OCI-LY3 (cell line): ENCODE data around the gene TIMM10.
A peak's percentile ranks its signal among the peaks of the same experiment; 100 is the strongest.

Experiments used
- H2AFZ ChIP-seq: fragments of 200-600, 300-600 bp; shearing (Covaris generic); 2 replicates; pipeline ENCODE4 v1.6.0; 2014; ENCODE audit warnings: antibody characterized with exemption, low read depth, low read length
- H3K27ac ChIP-seq: fragments of 200-600, 300-600 bp; sonication (generic); 2 replicates; pipeline ENCODE4 v1.5.1; 2014; ENCODE audit warnings: mild to moderate bottlenecking, low read length, moderate library complexity, mixed read lengths
- H3K27me3 ChIP-seq: fragments of 200-600, 300-600 bp; sonication (generic); 2 replicates; pipeline ENCODE4 v1.6.1; 2014; ENCODE audit warnings: low read depth, low read length, mixed read lengths
- H3K36me3 ChIP-seq: fragments of 200-600, 300-600 bp; sonication (generic); replicated peaks from 2 replicates; pipeline ENCODE3; 2014; ENCODE audit warnings: low read depth, low read length, mixed read lengths
- H3K4me1 ChIP-seq: fragments of 300-600, 200-600 bp; sonication (generic); 2 replicates; pipeline ENCODE4 v1.6.1; 2014; ENCODE audit warnings: low read length, mixed read lengths
- H3K4me2 ChIP-seq: fragments of 200-600, 300-600 bp; sonication (generic); 2 replicates; pipeline ENCODE4 v1.6.1; 2014; ENCODE audit warnings: low read length, mixed read lengths
- H3K4me3 ChIP-seq: fragments of 300-600, 200-600 bp; sonication (generic); 2 replicates; pipeline ENCODE4 v1.5.1; 2014; ENCODE audit warnings: antibody characterized with exemption, mild to moderate bottlenecking, low read length, moderate library complexity
- H3K79me2 ChIP-seq: fragments of 300-600, 200-600 bp; shearing (Covaris generic); 2 replicates; pipeline ENCODE4 v1.6.1; 2014; ENCODE audit warnings: mild to moderate bottlenecking, low read length, mixed read lengths
- H3K9ac ChIP-seq: fragments of 300-600, 200-600 bp; shearing (Covaris generic); 2 replicates; pipeline ENCODE4 v1.6.0; 2014; ENCODE audit warnings: mild to moderate bottlenecking, low read length, moderate library complexity
- H3K9me3 ChIP-seq: fragments of 200-600, 300-600 bp; shearing (Covaris generic); 2 replicates; pipeline ENCODE4 v1.6.1; 2014; ENCODE audit warnings: low read length, mixed read lengths; ENCODE audit not compliant: insufficient read depth
- H4K20me1 ChIP-seq: fragments of 200-600, 300-600 bp; sonication (generic); 2 replicates; pipeline ENCODE4 v1.6.1; 2016; ENCODE audit warnings: low read length, mixed read lengths; ENCODE audit not compliant: insufficient read depth
- CTCF ChIP-seq: fragments of 200-600, 300-600 bp; sonication (generic); IDR thresholded peaks from 2 replicates; pipeline ENCODE4 v1.5.1; 2014; ENCODE audit warnings: antibody characterized with exemption, low read length, low read depth
- EZH2phosphoT487 ChIP-seq: fragments of 200-600 bp; shearing (Covaris generic); IDR thresholded peaks from 2 replicates; pipeline ENCODE4 v1.6.1; 2018; ENCODE audit warnings: antibody characterized with exemption, mixed run types, low read depth

TIMM10 gene

GRCh38 chr11:57496109-57496820 is 34.3 kb downstream of the TIMM10 start:
- no peak overlapping the region for H3K4me3 ChIP-seq
- no peak overlapping the region for H3K9ac ChIP-seq
- peaks cover 60% of the 10 kb centered on the region for H3K36me3 ChIP-seq
- H3K27ac ChIP-seq, result no peak overlapping the region
- TF ChIP-seq CTCF (no peak), EZH2phosphoT487 (no peak)
- peaks cover 9% of the 10 kb centered on the region; the same call in 1 of the 2 replicates for H4K20me1 ChIP-seq
- H3K27me3 ChIP-seq, result no peaks in the 10 kb centered on the region
- H3K9me3 ChIP-seq, result no peaks in the 10 kb centered on the region
- H3K4me1 ChIP-seq, result peaks cover 7% of the 10 kb centered on the region
- no peak overlapping the region for H2AFZ ChIP-seq
- H3K4me2 ChIP-seq, result no peak overlapping the region
- peaks cover 6% of the 10 kb centered on the region; the same call in 1 of the 2 replicates for H3K79me2 ChIP-seq

- H3K4me3 ChIP-seq, result no peak overlapping the region
- H3K9ac ChIP-seq, result peak overlapping the region; percentile 45; the same call in 1 of the 2 replicates
- no peaks in the 10 kb centered on the region for H3K27me3 ChIP-seq
- no peaks in the 10 kb centered on the region for H3K9me3 ChIP-seq
- no peak overlapping the region for H3K4me2 ChIP-seq
- H3K79me2 ChIP-seq, result no peaks in the 10 kb centered on the region
- TF ChIP-seq EZH2phosphoT487, result no peak
- peak; percentile 97 for TF ChIP-seq CTCF
- H3K27ac ChIP-seq, result peak overlapping the region; percentile 70
- H4K20me1 ChIP-seq, result no peaks in the 10 kb centered on the region
- H2AFZ ChIP-seq, result no peak overlapping the region
- H3K36me3 ChIP-seq, result peaks cover 66% of the 10 kb centered on the region
- H3K4me1 ChIP-seq, result peaks cover 7% of the 10 kb centered on the region
Observed at GRCh38 chr11:57493507-57494503, 36.7 kb downstream of the TIMM10 start.

- H3K36me3 ChIP-seq, result peaks cover 68% of the 10 kb centered on the region
- H3K4me2 ChIP-seq, result no peak overlapping the region
- H3K9ac ChIP-seq, result no peak overlapping the region
- H3K4me3 ChIP-seq, result no peak overlapping the region
- no peaks in the 10 kb centered on the region for H3K9me3 ChIP-seq
- no peak overlapping the region for H3K27ac ChIP-seq
- no peak overlapping the region for H2AFZ ChIP-seq
- no peaks in the 10 kb centered on the region for H3K27me3 ChIP-seq
- no peaks in the 10 kb centered on the region for H4K20me1 ChIP-seq
- no peak for TF ChIP-seq EZH2phosphoT487
- peak; percentile 82 for TF ChIP-seq CTCF
- no peaks in the 10 kb centered on the region for H3K79me2 ChIP-seq
- peaks cover 7% of the 10 kb centered on the region for H3K4me1 ChIP-seq
Observed at GRCh38 chr11:57491371-57492061, 39.0 kb downstream of the TIMM10 start.
